Heart left ventricle (tissue), 16 donors: ENCODE data around the gene CHSY3. TPM values are rescaled to one million over a fixed set of nuclear protein-coding genes. Genes with fewer than 3 reads are reported as not detected.

Experiments
- ATAC-seq, 4 donors: fragments of 200-7000 bp; cut with Tn5 transposase; one replicate each; pipeline ENCODE4 v1.9.1; 2020 to 2022; ENCODE audit warnings: moderate library complexity in 4 of 4, mild to moderate bottlenecking in 3 of 4, moderate number of reproducible peaks in 1 of 4
- DNase-seq, 5 donors: peaks; one replicate each; pipeline ENCODE4 v3.0.0-alpha.2; 2020
- H3K27ac ChIP-seq, 12 donors: fragments of 200-600 bp; sonication (generic) in 4 of 12; one replicate each; pipeline versions ENCODE4 v1.5.0 to v1.8.0; 2016 to 2022; ENCODE audit warnings: mild to moderate bottlenecking in 2 of 12
- H3K27me3 ChIP-seq, 9 donors: fragments of 200-600 bp; sonication (generic) in 2 of 9; one replicate each; pipeline versions ENCODE4 v1.5.1 to v1.8.0; 2016 to 2022; ENCODE audit warnings: mild to moderate bottlenecking in 3 of 9
- H3K36me3 ChIP-seq, 9 donors: fragments of 200-600 bp; sonication (generic) in 2 of 9; one replicate each; pipeline versions ENCODE4 v1.5.0 to v1.8.0; 2018 to 2022; ENCODE audit warnings: mild to moderate bottlenecking in 2 of 9
- H3K4me1 ChIP-seq, 12 donors: fragments of 200-600 bp; sonication (generic) in 4 of 12; one replicate each; pipeline versions ENCODE4 v1.5.0 to v1.8.0; 2016 to 2022; ENCODE audit warnings: mild to moderate bottlenecking in 3 of 12
- H3K4me3 ChIP-seq, 12 donors: fragments of 200-600 bp; sonication (generic) in 4 of 12; one replicate each; pipeline versions ENCODE4 v1.5.0 to v1.8.0; 2017 to 2022; ENCODE audit warnings: mild to moderate bottlenecking in 9 of 12, moderate library complexity in 4 of 12
- H3K9me3 ChIP-seq, 12 donors: fragments of 200-600 bp; sonication (generic) in 4 of 12; one replicate each; pipeline versions ENCODE4 v1.5.0 to v1.8.0; 2016 to 2022; ENCODE audit warnings: mild to moderate bottlenecking in 1 of 12
- POLR2A ChIP-seq, 2 donors: fragments of 450-650 bp; IDR thresholded peaks; one replicate each; pipeline ENCODE4 v1.6.1; 2017; ENCODE audit warnings: antibody characterized with exemption in 2 of 2, mild to moderate bottlenecking in 2 of 2, moderate library complexity in 2 of 2
- WGBS, 4 donors: extraction: QIAGEN DNeasy Blood & Tissue Kit in 2 of 4; methylation state at CpG; one replicate each; pipeline versions ENCODE4 v1.1.5 to v1.1.7; 2013 to 2018; 5-methylcytosine and 5-hydroxymethylcytosine counted together
- intact Hi-C, 10 donors: fragments of 100-400 bp; cut with DNase I; formaldehyde crosslinking; loops; one replicate each; pipeline versions ENCODE4 v1.11.1 to v1.14.2; 2022
- polyA plus RNA-seq, 2 donors: library from polyadenylated mRNA; stranded (reverse); fragments of 200-250 nt; gene quantifications; one replicate each; pipeline ENCODE4 v1.2.3, GENCODE V29; 2013
- total RNA-seq, 9 donors: library from RNA; depleted of rRNA in 2 of 9; stranded (reverse); fragments of >200 nt in 2 of 9; fragmentation: NEBNext Ultra II Directional in 3 of 9; extraction: Animal tissue kit (Norgen Biotek cat#: 25700) in 3 of 9; gene quantifications; one replicate each; pipeline versions ENCODE4 v1.1.0 to v1.2.4, GENCODE V29; 2016 to 2023
- TF ChIP-seq, protein P1 (sequence below), 12 donors: fragments of 200-600 bp; sonication (generic) in 4 of 12; IDR thresholded peaks; one replicate each; pipeline versions ENCODE4 v1.5.0 to v1.8.0; 2018 to 2022; ENCODE audit warnings: antibody characterized with exemption in 12 of 12, mild to moderate bottlenecking in 5 of 12
- donor health status: ischemic (EF 13 %, LVEDD 7.1; RV severe dilation, severe dysfunction).
- donor health status: healthy with polysubstance abuse.
- donor health status: DM: no; HTN: yes; CAD: no.
- donor health status: DM: no; HTN: no; CAD: no.
- donor health status: ischemic (EF 25% LVEDD 6.9; RV normal size, moderate dysfunction).
- donor health status: ischemic (EF 25% LVEDD 5.7; RV mildly dilated, moderate dysfunction).
- donor health status: healthy.
- donor health status: DM: yes; HTN: yes; CAD: no.
- donor health status: ischemic (EF 35%, LVEDD 5.7; RV mildly dilated, moderate dysfunction).
- donor health status: nonischemic (EF 11% LVEDD 7.7; RV severe dilation, severe dysfunction).
- donor health status: DM: yes; HTN: yes; CAD: no.
- donor health status: PGD.
- donor health status: ischemic (EF 29% LVEDD 5.4; RV normal size, mild dysfunction).
- donor health status: nonischemic (EF 23%, LVEDD 6.1; RV moderate dilation, normal function).

Gene CHSY3
- total and polyA plus RNA-seq, 11 donors: 0.04 to 2.9 (median 1.0) TPM

DNA sequence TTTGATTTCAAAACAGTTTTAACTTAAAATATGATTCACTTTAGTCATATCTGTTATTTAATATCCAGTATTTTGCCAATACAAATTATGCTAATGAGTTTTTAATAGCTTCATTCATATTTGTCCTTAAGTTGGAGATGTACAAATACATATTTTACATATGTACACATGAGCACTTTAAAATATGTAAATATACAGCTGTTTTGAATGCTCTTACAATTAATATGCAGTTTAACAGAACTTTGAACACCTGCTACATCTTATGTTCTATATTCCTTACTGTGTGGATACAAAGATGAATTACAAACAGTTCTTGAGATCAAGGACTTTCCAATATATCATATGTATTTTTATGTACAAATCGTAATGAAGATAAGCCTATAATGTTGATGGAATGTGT lies 74.0 kb downstream of the CHSY3 start:
- TF ChIP-seq POLR2A (IDR thresholded peaks at IDR 0.05): no peak
- TF ChIP-seq, protein P1, sequence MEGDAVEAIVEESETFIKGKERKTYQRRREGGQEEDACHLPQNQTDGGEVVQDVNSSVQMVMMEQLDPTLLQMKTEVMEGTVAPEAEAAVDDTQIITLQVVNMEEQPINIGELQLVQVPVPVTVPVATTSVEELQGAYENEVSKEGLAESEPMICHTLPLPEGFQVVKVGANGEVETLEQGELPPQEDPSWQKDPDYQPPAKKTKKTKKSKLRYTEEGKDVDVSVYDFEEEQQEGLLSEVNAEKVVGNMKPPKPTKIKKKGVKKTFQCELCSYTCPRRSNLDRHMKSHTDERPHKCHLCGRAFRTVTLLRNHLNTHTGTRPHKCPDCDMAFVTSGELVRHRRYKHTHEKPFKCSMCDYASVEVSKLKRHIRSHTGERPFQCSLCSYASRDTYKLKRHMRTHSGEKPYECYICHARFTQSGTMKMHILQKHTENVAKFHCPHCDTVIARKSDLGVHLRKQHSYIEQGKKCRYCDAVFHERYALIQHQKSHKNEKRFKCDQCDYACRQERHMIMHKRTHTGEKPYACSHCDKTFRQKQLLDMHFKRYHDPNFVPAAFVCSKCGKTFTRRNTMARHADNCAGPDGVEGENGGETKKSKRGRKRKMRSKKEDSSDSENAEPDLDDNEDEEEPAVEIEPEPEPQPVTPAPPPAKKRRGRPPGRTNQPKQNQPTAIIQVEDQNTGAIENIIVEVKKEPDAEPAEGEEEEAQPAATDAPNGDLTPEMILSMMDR (IDR thresholded peaks at IDR 0.05): no peak
- DNase-seq (no peak), ATAC-seq (no peak)
- WGBS, 4 donors: 88 to 98% (median 95%) methylated on average over 1 of the region's 1 CpG
- intact Hi-C loops: no loop called here
- Histone ChIP-seq H3K4me1 (no peaks in the 10 kb centered on the region), H3K27ac (no peak overlapping the region), H3K36me3 (no peaks in the 10 kb centered on the region), H3K27me3 (no peaks in the 10 kb centered on the region), H3K9me3 (peaks cover 0 to 11% (median 0%) of the 10 kb centered on the region in 12 donors), H3K4me3 (no peak overlapping the region)

DNA sequence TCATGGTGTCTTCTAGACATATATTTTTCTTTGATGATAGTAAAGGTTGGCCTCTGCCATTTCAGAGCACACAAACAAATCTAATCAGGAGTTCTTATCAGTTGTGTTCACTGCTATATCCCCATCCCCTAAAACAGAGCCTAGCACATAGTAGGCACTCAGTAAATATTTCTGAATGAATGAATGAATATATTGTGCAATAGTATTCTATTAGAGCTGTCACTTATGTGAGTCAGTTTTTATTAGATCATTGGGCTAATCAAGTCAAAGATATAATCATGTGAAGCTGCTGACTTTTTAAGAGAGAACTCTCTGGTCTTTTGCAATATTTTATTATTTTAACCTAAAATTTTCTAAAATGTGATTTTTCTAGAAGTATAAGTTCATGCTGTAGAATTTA lies 84.2 kb downstream of the CHSY3 start:
- Histone ChIP-seq H3K4me1 (no peaks in the 10 kb centered on the region), H3K9me3 (peaks cover 0 to 48% (median 22%) of the 10 kb centered on the region in 12 donors), H3K27me3 (no peaks in the 10 kb centered on the region), H3K27ac (no peak overlapping the region), H3K36me3 (no peaks in the 10 kb centered on the region), H3K4me3 (no peak overlapping the region)
- DNase-seq (no peak), ATAC-seq (no peak)
- no peak for TF ChIP-seq POLR2A (IDR thresholded peaks at IDR 0.05)
- TF ChIP-seq, protein P1 (IDR thresholded peaks at IDR 0.05): no peak
- intact Hi-C loops: no loop called here

DNA sequence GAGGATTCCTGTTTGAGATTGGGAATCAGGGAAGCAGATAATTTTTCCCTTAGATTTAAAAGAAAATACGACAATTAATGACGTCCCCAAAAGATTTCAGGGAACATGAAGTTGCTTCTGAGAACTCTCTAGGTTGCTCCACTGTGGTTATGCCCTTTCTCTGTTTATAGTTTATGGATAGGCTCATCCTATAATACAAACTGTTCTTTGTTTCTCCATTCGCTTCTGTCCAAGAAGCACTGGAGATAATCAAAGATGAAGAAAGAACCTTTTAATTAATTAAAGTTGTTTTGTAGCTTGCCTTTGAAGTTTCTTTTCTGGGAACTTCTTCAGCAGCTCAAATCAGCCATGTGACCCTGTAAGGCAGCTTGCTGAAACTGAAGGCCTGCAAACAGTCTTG lies 87.5 kb downstream of the CHSY3 start:
- Histone ChIP-seq H3K36me3 (no peaks in the 10 kb centered on the region), H3K4me3 (no peak overlapping the region), H3K27me3 (no peaks in the 10 kb centered on the region), H3K9me3 (peaks cover 0 to 15% (median 1%) of the 10 kb centered on the region in 12 donors), H3K4me1 (no peaks in the 10 kb centered on the region), H3K27ac (no peak overlapping the region)
- DNase-seq (no peak), ATAC-seq (no peak)
- WGBS, 4 donors: 84 to 89% (median 85%) methylated on average over 3 of the region's 3 CpGs
- intact Hi-C loops: no loop called here
- no peak for TF ChIP-seq POLR2A (IDR thresholded peaks at IDR 0.05)
- TF ChIP-seq, protein P1 (IDR thresholded peaks at IDR 0.05): no peak

DNA sequence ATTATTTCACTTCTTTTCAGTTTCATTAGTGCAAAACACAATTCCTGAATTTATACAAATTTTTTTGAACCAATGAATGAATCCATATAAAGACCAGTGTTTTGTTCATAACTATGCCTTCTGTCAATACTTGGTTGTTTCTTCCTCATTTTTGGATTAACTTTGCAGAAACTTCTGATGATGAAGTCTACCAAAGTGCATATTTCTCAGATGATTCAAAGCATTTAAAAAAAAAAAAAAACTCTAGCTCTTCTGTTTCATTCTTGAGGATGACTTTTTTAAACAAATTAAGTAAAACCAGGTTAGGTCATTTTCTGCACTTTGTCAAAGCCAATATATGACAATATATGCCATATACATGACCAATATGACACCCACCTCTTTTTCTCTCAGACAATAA lies 92.6 kb downstream of the CHSY3 start:
- peaks cover 0 to 9% (median 1%) of the 10 kb centered on the region in 12 donors for H3K4me1 ChIP-seq
- H3K36me3 ChIP-seq: no peaks in the 10 kb centered on the region
- H3K9me3 ChIP-seq: peaks cover 0 to 5% (median 0%) of the 10 kb centered on the region in 12 donors
- no peak overlapping the region for H3K4me3 ChIP-seq
- DNase-seq (no peak), ATAC-seq (no peak)
- intact Hi-C loops: no loop called here
- no peaks in the 10 kb centered on the region for H3K27me3 ChIP-seq
- H3K27ac ChIP-seq: no peak overlapping the region
- TF ChIP-seq POLR2A (IDR thresholded peaks at IDR 0.05): no peak
- TF ChIP-seq, protein P1 (IDR thresholded peaks at IDR 0.05): no peak
